Dermis microvascular lymphatic vessel endothelial cell (primary cell): ENCODE measurements around the gene CCNL1. TPM values are rescaled to one million over a fixed set of nuclear protein-coding genes. Genes with fewer than 3 reads are reported as not detected.
A peak's percentile ranks its signal among the peaks of the same experiment; 100 is the strongest.
"Not testable (repeated sequence)": the region's sequence is repeated elsewhere in the genome, so short reads cannot be mapped to it uniquely, and the experiment has no call there.

Experiments
- DNase-seq, 2 donors: peaks; one replicate each; pipeline versions ENCODE4 v3.0.0 to v3.0.0-alpha.2; 2010; ENCODE audit warnings: low read depth in 2 of 2
- total RNA-seq: library from RNA; depleted of rRNA; stranded (reverse); fragments of >200 nt; gene quantifications from 2 replicates; pipeline ENCODE4 v1.2.1, GENCODE V29; 2014

The CCNL1 gene
- total RNA-seq, 1 donor from 2014 or later = 78.8 TPM

DNA sequence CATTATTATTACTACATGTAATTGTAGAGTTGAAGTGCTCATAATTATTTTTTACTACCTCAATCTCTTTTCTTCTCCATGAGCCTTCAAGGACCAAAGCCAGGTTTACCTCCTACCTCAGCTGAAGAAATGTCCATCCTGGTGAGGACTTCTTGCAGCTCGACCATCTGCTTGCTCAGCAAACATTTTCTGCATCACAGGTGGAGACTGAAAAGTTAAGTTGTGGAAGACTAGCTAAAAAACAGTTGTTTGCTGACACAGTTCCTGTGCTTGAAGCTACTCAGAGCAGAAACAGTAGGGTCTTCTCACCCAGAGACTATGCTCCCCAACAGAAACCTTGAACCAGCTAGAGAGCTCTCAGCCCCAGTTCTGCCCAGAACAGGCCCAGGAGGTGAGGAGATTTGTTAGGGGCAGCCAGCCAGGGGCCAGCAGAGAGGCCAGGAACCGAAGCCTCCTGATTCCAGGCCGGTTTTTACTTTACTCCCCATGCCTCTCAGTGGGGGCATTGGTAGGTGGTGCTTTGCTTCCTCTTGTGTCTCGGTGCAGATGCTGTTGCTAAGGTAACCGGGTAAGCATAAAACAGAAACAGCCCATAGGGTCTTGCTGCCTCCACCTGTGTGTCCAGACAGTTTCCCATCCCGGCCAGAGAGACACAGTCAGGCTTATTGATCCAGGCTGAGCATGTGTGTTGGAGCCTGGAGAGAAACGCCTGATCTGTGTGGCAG is 54.9 kb downstream of the CCNL1 start:
- DNase-seq = no peak

DNA sequence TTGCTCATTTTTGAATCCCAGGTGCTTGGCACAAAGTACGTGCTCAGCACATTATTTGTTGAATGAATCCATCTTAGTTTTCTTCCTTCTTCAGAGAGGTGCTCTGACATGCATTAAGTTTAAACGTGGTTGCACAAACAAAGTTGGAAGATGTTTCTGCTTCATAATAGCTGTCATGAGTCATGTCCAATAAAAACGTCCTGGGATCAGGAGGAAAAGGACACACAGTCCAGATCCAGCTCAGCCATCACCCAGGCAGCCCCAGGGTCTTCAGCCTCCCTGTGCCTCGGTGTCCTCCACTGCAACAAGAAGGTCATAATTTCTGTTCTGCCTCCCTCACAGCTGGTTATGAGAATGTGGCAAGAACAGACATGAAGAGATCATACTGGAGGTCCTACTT is 55.4 kb downstream of the CCNL1 start:
- DNase-seq = no peak

GRCh38 chr3:157103860-157104259 is 56.1 kb downstream of the CCNL1 start:
- no peak for DNase-seq

- no peak for DNase-seq
Measured at GRCh38 chr3:157103280-157103679, 56.7 kb downstream of the CCNL1 start.

DNA sequence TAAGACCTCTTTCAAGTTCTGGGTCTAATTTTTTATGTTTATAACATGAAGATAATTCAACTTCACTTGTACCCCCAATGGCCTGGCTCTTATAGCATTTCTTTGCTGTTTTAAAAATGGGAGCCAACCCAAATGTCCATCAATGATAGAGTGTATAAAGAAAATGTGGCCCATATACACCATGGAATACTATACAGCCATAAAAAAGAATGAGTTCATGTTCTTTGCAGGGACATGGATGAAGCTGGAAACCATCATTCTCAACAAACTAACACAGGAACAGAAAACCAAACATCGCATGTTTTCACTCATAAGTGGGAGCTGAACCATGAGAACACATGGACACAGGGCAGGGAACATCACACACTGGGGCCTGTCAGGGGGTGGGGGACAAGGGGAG is 57.4 kb downstream of the CCNL1 start:
- not testable (repeated sequence) for DNase-seq

DNA sequence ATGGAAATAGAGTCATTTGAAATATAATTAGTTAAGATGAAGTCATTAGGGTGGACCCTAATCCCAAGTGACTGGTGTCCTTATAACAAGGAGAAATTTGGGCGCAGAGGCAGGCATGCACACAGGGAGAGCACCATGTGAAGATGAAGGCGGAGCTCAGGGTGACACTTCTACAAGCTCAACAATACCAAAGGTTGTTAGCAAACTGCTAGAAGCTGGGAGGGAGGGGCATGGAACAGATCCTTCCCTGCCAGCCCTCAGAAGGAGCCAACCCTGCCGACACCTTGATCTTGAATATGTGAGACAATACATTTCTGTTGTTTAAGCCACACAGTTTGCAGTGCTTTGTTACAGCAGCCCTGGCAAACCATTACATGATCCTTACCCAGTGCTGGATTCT is 57.8 kb downstream of the CCNL1 start:
- DNase-seq = no peak

DNA sequence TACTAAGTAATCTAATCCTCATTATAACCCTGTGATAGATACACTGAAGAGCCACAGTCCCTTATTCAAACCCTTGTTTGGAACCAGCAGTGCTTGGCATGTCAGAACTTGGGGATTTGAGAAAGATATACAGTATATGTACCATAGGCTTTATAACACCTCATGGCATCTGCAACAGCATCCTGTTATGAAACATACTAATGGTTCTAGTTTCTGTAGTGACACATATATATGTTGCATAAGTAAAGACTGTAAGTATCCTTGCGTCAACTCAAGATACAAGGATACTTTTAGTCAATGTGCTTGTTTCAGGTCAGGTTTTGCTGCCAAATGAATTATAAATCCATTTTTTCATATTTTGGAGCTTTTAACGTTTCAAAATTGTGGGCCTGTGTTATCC is 58.5 kb downstream of the CCNL1 start:
- DNase-seq = no peak

DNA sequence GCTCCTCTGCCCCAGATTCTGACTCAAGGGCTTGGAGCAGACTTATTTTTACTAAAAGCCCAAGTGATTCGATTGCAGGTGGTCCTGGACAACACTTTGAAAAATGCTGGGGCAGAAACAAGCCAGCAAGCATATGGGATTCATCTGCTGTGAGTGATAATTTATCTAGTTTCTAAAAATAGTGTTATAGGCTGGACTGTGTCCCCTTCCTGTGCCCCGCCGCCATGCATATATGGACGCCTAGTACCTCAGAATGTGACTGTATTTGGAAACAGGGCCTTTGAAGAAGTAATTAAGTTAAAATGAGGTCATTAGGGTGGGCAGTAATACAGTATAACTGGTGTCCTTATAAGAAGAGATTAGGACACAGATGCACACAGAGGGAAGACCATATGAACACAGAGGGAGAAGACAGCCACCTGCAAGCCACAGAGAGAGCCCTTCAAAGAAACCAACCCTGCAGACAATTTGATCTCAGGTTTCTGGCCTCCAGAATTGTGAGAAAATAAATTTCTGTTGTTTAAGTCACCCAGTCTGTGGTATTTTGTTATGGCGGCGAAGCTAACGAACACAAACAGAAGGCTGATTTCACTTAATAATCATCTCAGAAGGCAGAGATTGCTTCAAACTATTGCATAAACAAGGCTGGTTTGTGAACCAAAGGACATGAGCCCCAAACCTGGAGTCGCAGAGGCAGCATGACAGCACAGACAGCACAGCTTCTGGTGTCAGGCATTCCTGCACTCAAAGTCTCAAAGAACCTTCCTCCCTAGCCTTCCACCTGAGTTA is 59.1 kb downstream of the CCNL1 start:
- DNase-seq = no peak

- DNase-seq = no peak
Measured at GRCh38 chr3:157100096-157100477, 59.9 kb downstream of the CCNL1 start.

- DNase-seq = peak; percentile 26 to 59
Measured at GRCh38 chr3:157099326-157100095, 60.4 kb downstream of the CCNL1 start.

DNA sequence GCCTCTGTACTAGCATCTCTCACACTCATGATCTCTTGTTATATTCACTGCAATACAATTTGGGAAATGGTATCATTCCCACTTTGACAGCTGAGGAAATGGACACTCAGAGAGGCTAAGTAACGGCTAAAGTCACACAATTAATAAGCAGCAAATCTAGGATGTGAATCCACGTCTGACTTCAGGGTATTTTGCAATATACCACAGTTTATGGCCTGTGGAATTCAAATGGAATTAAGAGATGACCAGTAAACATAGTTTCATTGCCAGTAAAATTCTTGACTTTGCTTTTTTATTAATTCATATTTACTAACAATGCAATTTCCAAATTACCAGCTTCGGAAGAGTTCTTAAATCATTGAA is 61.1 kb downstream of the CCNL1 start:
- DNase-seq = no peak

- DNase-seq = no peak
Measured at GRCh38 chr3:157098121-157098822, 61.7 kb downstream of the CCNL1 start.
